Measurements from ENCODE around the gene BPIFB4.
A peak's percentile ranks its signal among the peaks of the same experiment; 100 is the strongest.
"Not testable (repeated sequence)": the region's sequence is repeated elsewhere in the genome, so short reads cannot be mapped to it uniquely, and the experiment has no call there.

Gene BPIFB4

GRCh38 chr20:33091147-33091546 is 11.7 kb downstream of the BPIFB4 start:
- no peak for DNase-seq

GRCh38 chr20:33091693-33092092 is 12.2 kb downstream of the BPIFB4 start:
- DNase-seq, result no peak

- DNase-seq, result no peak
Observed at GRCh38 chr20:33092361-33092760, 12.9 kb downstream of the BPIFB4 start.

- no peak for DNase-seq
Observed at GRCh38 chr20:33093074-33093473, 13.6 kb downstream of the BPIFB4 start.

- no peak for DNase-seq
Observed at GRCh38 chr20:33093582-33093981, 14.1 kb downstream of the BPIFB4 start.

- DNase-seq, result no peak
Observed at GRCh38 chr20:33095249-33095648, 15.8 kb downstream of the BPIFB4 start.

GRCh38 chr20:33095902-33096584 is 16.6 kb downstream of the BPIFB4 start:
- peak; percentile 23 for DNase-seq

GRCh38 chr20:33097001-33097400 is 17.6 kb downstream of the BPIFB4 start:
- DNase-seq, result no peak

GRCh38 chr20:33099843-33100538 is 20.5 kb downstream of the BPIFB4 start:
- DNase-seq, result no peak

GRCh38 chr20:33103556-33103955 is 24.1 kb downstream of the BPIFB4 start:
- DNase-seq, result no peak

GRCh38 chr20:33104336-33104735 is 24.9 kb downstream of the BPIFB4 start:
- DNase-seq, result no peak

- DNase-seq, result no peak
Observed at GRCh38 chr20:33105316-33105924, 26.0 kb downstream of the BPIFB4 start.

GRCh38 chr20:33106058-33106620 is 26.7 kb downstream of the BPIFB4 start:
- not testable (repeated sequence) for DNase-seq

- DNase-seq, result no peak
Observed at GRCh38 chr20:33108661-33109060, 29.2 kb downstream of the BPIFB4 start.

- no peak for DNase-seq
Observed at GRCh38 chr20:33110147-33110825, 30.8 kb downstream of the BPIFB4 start.

GRCh38 chr20:33111306-33111705 is 31.9 kb downstream of the BPIFB4 start:
- DNase-seq, result no peak

GRCh38 chr20:33112547-33113386 is 33.3 kb downstream of the BPIFB4 start:
- DNase-seq, result no peak

- no peak for DNase-seq
Observed at GRCh38 chr20:33113387-33113908, 34.0 kb downstream of the BPIFB4 start.

GRCh38 chr20:33115501-33115900 is 36.1 kb downstream of the BPIFB4 start:
- DNase-seq, result not testable (repeated sequence)

- DNase-seq, result no peak
Observed at GRCh38 chr20:33119725-33120720, 40.6 kb downstream of the BPIFB4 start.

GRCh38 chr20:33120934-33121333 is 41.5 kb downstream of the BPIFB4 start:
- DNase-seq, result no peak
